ENCODE results near the gene GSK3B.

- TF ChIP-seq CTCF (IDR thresholded peaks at IDR 0.05) = no peak
- no peak for TF ChIP-seq POLR2A (IDR thresholded peaks at IDR 0.05)
Measured at GRCh38 chr3:119796785-119797184, 297.5 kb downstream of the GSK3B start.
